Astrocyte (in vitro differentiated cells and primary cell): ENCODE results near the gene ATXN1. TPM values are rescaled to one million over a fixed set of nuclear protein-coding genes. Genes with fewer than 3 reads are reported as not detected.

ENCODE experiments used
- DNase-seq: peaks from one replicate; pipeline ENCODE4 v3.0.0-alpha.2; 2010; ENCODE audit warnings: low read depth
- FAIRE-seq: peaks from 2 replicates; lab custom pipeline; 2011; peaks lifted over from hg19 to GRCh38; lab: Jason Lieb, UNC
- H2AFZ ChIP-seq: 2 replicates; pipeline ENCODE4 v1.6.0; 2012; ENCODE audit warnings: low read depth, low read length, inconsistent platforms
- H3K27ac ChIP-seq: 2 replicates; pipeline ENCODE4 v1.5.1; 2011; ENCODE audit warnings: low read depth, low read length, inconsistent platforms
- H3K27me3 ChIP-seq: 2 replicates; pipeline ENCODE4 v1.6.0; 2011; ENCODE audit warnings: low read length, inconsistent platforms; ENCODE audit not compliant: insufficient read depth
- H3K36me3 ChIP-seq: 2 replicates; pipeline ENCODE4 v1.5.1; 2011; ENCODE audit warnings: low read length, inconsistent platforms; ENCODE audit not compliant: insufficient read depth
- H3K4me1 ChIP-seq: 2 replicates; pipeline ENCODE4 v1.5.1; 2011; ENCODE audit warnings: low read length, inconsistent platforms; ENCODE audit not compliant: insufficient read depth
- H3K4me2 ChIP-seq: 2 replicates; pipeline ENCODE4 v1.6.0; 2012; ENCODE audit warnings: low read length, inconsistent platforms
- H3K4me3 ChIP-seq: 2 replicates; pipeline ENCODE4 v1.5.1; 2011; ENCODE audit warnings: low read depth, mild to moderate bottlenecking, low read length, inconsistent platforms; ENCODE audit not compliant: insufficient read depth
- H3K79me2 ChIP-seq: 2 replicates; pipeline ENCODE4 v1.6.0; 2012; ENCODE audit warnings: mild to moderate bottlenecking, low read length, inconsistent platforms; ENCODE audit not compliant: insufficient read depth
- H3K9ac ChIP-seq: 2 replicates; pipeline ENCODE4 v1.6.0; 2012; ENCODE audit warnings: mild to moderate bottlenecking, low read length, inconsistent platforms
- H3K9me3 ChIP-seq: 2 replicates; pipeline ENCODE4 v1.5.1; 2012; ENCODE audit warnings: low read depth, mild to moderate bottlenecking, low read length, inconsistent platforms; ENCODE audit not compliant: insufficient read depth
- H4K20me1 ChIP-seq: 2 replicates; pipeline ENCODE4 v1.6.0; 2012; ENCODE audit warnings: low read length, inconsistent platforms; ENCODE audit not compliant: insufficient read depth
- H3K27ac Mint-ChIP-seq: one replicate; pipeline ENCODE4 v1.8.0; 2021; ENCODE audit warnings: mild to moderate bottlenecking, mixed read lengths; ENCODE audit not compliant: unreplicated experiment
- H3K27me3 Mint-ChIP-seq: one replicate; pipeline ENCODE4 v1.8.0; 2021; ENCODE audit warnings: low read depth, mixed read lengths; ENCODE audit not compliant: unreplicated experiment
- H3K36me3 Mint-ChIP-seq: one replicate; pipeline ENCODE4 v1.8.0; 2021; ENCODE audit warnings: low read depth, mixed read lengths; ENCODE audit not compliant: unreplicated experiment
- H3K4me1 Mint-ChIP-seq: one replicate; pipeline ENCODE4 v1.8.0; 2021; ENCODE audit warnings: low read depth, mixed read lengths; ENCODE audit not compliant: unreplicated experiment
- H3K4me3 Mint-ChIP-seq: one replicate; pipeline ENCODE4 v1.8.0; 2021; ENCODE audit warnings: mild to moderate bottlenecking, moderate library complexity, mixed read lengths; ENCODE audit not compliant: unreplicated experiment
- H3K9me3 Mint-ChIP-seq: one replicate; pipeline ENCODE4 v1.8.0; 2021; ENCODE audit warnings: mild to moderate bottlenecking, mixed read lengths; ENCODE audit not compliant: unreplicated experiment
- CTCF ChIP-seq: IDR thresholded peaks from 2 replicates; pipeline ENCODE4 v1.5.1; 2011; ENCODE audit warnings: low read depth, mild to moderate bottlenecking, inconsistent platforms, low read length, moderate library complexity; ENCODE audit not compliant: insufficient read depth
- EZH2 ChIP-seq: IDR thresholded peaks from 2 replicates; pipeline ENCODE4 v1.6.1; 2012; ENCODE audit warnings: mild to moderate bottlenecking, low read length, inconsistent platforms; ENCODE audit not compliant: insufficient read depth
- total RNA-seq: library from RNA; stranded (reverse); gene quantifications from 2 replicates; pipeline ENCODE4 v1.2.1, GENCODE V29; 2021

ATXN1 gene
- total RNA-seq, 1 donor from 2014 or later, result 70.9 TPM

GRCh38 chr6:16523606-16524379 is 237.5 kb downstream of the ATXN1 start:
- DNase-seq, result peak; percentile 99
- Mint-ChIP-seq H3K27me3 (no peaks in the 10 kb centered on the region), H3K27ac (peak overlapping the region; percentile 98), H3K9me3 (no peaks in the 10 kb centered on the region), H3K4me1 (peaks cover 34% of the 10 kb centered on the region), H3K4me3 (peak overlapping the region; percentile 52), H3K36me3 (peaks cover 13% of the 10 kb centered on the region)
- no peaks in the 10 kb centered on the region for H4K20me1 ChIP-seq
- peaks cover 3% of the 10 kb centered on the region for H3K36me3 ChIP-seq
- H3K27me3 ChIP-seq, result no peaks in the 10 kb centered on the region
- peaks cover 29% of the 10 kb centered on the region for H3K4me1 ChIP-seq
- no peaks in the 10 kb centered on the region for H3K9me3 ChIP-seq
- H3K4me3 ChIP-seq, result no peak overlapping the region
- H3K79me2 ChIP-seq, result peaks cover 2% of the 10 kb centered on the region
- peak overlapping the region; percentile 99 for H3K27ac ChIP-seq
- H3K9ac ChIP-seq, result peak overlapping the region; percentile 85
- no peak for TF ChIP-seq CTCF
- no peak for TF ChIP-seq EZH2
- H3K4me2 ChIP-seq, result peak overlapping the region; percentile 63
- peak; percentile 89 for FAIRE-seq
- no peak overlapping the region for H2AFZ ChIP-seq

GRCh38 chr6:16522937-16523336 is 238.3 kb downstream of the ATXN1 start:
- H3K4me3 Mint-ChIP-seq, result peak overlapping the region; percentile 11
- Histone ChIP-seq H3K9ac (peak overlapping the region; percentile 85), H3K4me1 (peaks cover 29% of the 10 kb centered on the region), H3K27ac (peak overlapping the region; percentile 99), H3K4me2 (peak overlapping the region; percentile 63), H3K9me3 (no peaks in the 10 kb centered on the region), H2AFZ (no peak overlapping the region), H3K36me3 (peaks cover 3% of the 10 kb centered on the region), H3K4me3 (no peak overlapping the region), H3K79me2 (peaks cover 2% of the 10 kb centered on the region), H3K27me3 (no peaks in the 10 kb centered on the region), H4K20me1 (no peaks in the 10 kb centered on the region)
- peaks cover 38% of the 10 kb centered on the region for H3K4me1 Mint-ChIP-seq
- peak overlapping the region; percentile 98 for H3K27ac Mint-ChIP-seq
- TF ChIP-seq CTCF (no peak), EZH2 (no peak)
- no peaks in the 10 kb centered on the region for H3K27me3 Mint-ChIP-seq
- FAIRE-seq, result no peak
- peaks cover 16% of the 10 kb centered on the region for H3K36me3 Mint-ChIP-seq
- no peak for DNase-seq
- no peaks in the 10 kb centered on the region for H3K9me3 Mint-ChIP-seq

- Mint-ChIP-seq H3K9me3 (no peaks in the 10 kb centered on the region), H3K4me1 (peaks cover 41% of the 10 kb centered on the region), H3K4me3 (no peak overlapping the region), H3K27me3 (no peaks in the 10 kb centered on the region), H3K27ac (no peak overlapping the region), H3K36me3 (peaks cover 15% of the 10 kb centered on the region)
- Histone ChIP-seq H3K9me3 (no peaks in the 10 kb centered on the region), H3K9ac (no peak overlapping the region), H3K27me3 (no peaks in the 10 kb centered on the region), H3K27ac (no peak overlapping the region), H3K4me1 (peaks cover 29% of the 10 kb centered on the region), H3K79me2 (peaks cover 8% of the 10 kb centered on the region), H3K4me3 (no peak overlapping the region), H4K20me1 (peaks cover 4% of the 10 kb centered on the region), H2AFZ (no peak overlapping the region), H3K36me3 (peaks cover 3% of the 10 kb centered on the region), H3K4me2 (no peak overlapping the region)
- no peak for TF ChIP-seq EZH2
- TF ChIP-seq CTCF, result no peak
- FAIRE-seq (no peak), DNase-seq (no peak)
Observed at GRCh38 chr6:16521528-16521927, 239.7 kb downstream of the ATXN1 start.
